Heart right ventricle (tissue), 16 donors: Measurements from ENCODE around the gene TSSK2. TPM values are rescaled to one million over a fixed set of nuclear protein-coding genes. Genes with fewer than 3 reads are reported as not detected.

Experiments used
- ATAC-seq, 8 donors: fragments of 200-7000 bp; cut with Tn5 transposase; one replicate each; pipeline ENCODE4 v1.9.1; 2020; ENCODE audit warnings: mild to moderate bottlenecking in 8 of 8, moderate library complexity in 8 of 8, moderate number of reproducible peaks in 1 of 8
- DNase-seq, 2 donors: peaks; one replicate each; pipeline ENCODE4 v3.0.0-alpha.2; 2020
- H3K27ac ChIP-seq, 10 donors: fragments of 200-600 bp; sonication (generic) in 2 of 10; one replicate each; pipeline versions ENCODE4 v1.5.0 to v1.8.0; 2020 to 2022; ENCODE audit warnings: mild to moderate bottlenecking in 3 of 10
- H3K27me3 ChIP-seq, 7 donors: fragments of 200-600 bp; one replicate each; pipeline ENCODE4 v1.8.0; 2021 to 2022; ENCODE audit warnings: mild to moderate bottlenecking in 2 of 7
- H3K36me3 ChIP-seq, 9 donors: fragments of 200-600 bp; sonication (generic) in 1 of 9; one replicate each; pipeline versions ENCODE4 v1.5.0 to v1.8.0; 2020 to 2022; ENCODE audit warnings: mild to moderate bottlenecking in 2 of 9
- H3K4me1 ChIP-seq, 9 donors: fragments of 200-600 bp; sonication (generic) in 1 of 9; one replicate each; pipeline versions ENCODE4 v1.5.0 to v1.8.0; 2020 to 2022; ENCODE audit warnings: mild to moderate bottlenecking in 4 of 9
- H3K4me3 ChIP-seq, 10 donors: fragments of 200-600 bp; sonication (generic) in 2 of 10; one replicate each; pipeline versions ENCODE4 v1.5.0 to v1.8.0; 2020 to 2022; ENCODE audit warnings: mild to moderate bottlenecking in 7 of 10, moderate library complexity in 2 of 10
- H3K9me3 ChIP-seq, 11 donors: fragments of 200-600 bp in 10 of 11; sonication (generic) in 2 of 11; one replicate each; pipeline versions ENCODE4 v1.5.0 to v1.8.0; 2013 to 2022; ENCODE audit warnings: mild to moderate bottlenecking in 2 of 11, control low read depth in 1 of 11, moderate library complexity in 1 of 11
- CTCF ChIP-seq, 9 donors: fragments of 200-600 bp; sonication (generic) in 2 of 9; IDR thresholded peaks; one replicate each; pipeline versions ENCODE4 v1.5.0 to v1.8.0; 2021 to 2022; ENCODE audit warnings: antibody characterized with exemption in 9 of 9, mild to moderate bottlenecking in 5 of 9, moderate library complexity in 1 of 9
- WGBS, 2 donors: extraction: QIAGEN DNeasy Blood & Tissue Kit; methylation state at CpG; one replicate each; pipeline ENCODE4 v1.1.7; 2013; ENCODE audit warnings: inconsistent platforms in 1 of 2; 5-methylcytosine and 5-hydroxymethylcytosine counted together
- intact Hi-C, 10 donors: fragments of 100-400 bp; cut with DNase I; formaldehyde crosslinking; loops; one replicate each; pipeline versions ENCODE4 v1.11.1 to v1.14.2; 2022
- polyA plus RNA-seq, 2 donors: library from polyadenylated mRNA; stranded (reverse); fragments of 200-250 nt; gene quantifications; one replicate each; pipeline ENCODE4 v1.2.3, GENCODE V29; 2013
- total RNA-seq, 10 donors: library from RNA; stranded (reverse); fragmentation: NEBNext Ultra II Directional in 3 of 10; extraction: Animal tissue kit (Norgen Biotek cat#: 25700) in 3 of 10; gene quantifications; one replicate each; pipeline versions ENCODE4 v1.2.1 to v1.2.4, GENCODE V29; 2021 to 2023
- donor health status: Arrhythmogenic right ventricular cardiomyopathy.
- donor health status: ischemic (EF 13 %, LVEDD 7.1; RV severe dilation, severe dysfunction).
- donor health status: healthy with polysubstance abuse.
- donor health status: DM: no; HTN: yes; CAD: no.
- donor health status: DM: no; HTN: no; CAD: no.
- donor health status: ischemic (EF 25% LVEDD 6.9; RV normal size, moderate dysfunction).
- donor health status: ischemic (EF 25% LVEDD 5.7; RV mildly dilated, moderate dysfunction).
- donor health status: healthy.
- donor health status: DM: yes; HTN: yes; CAD: no.
- donor health status: Ischemic cardiomyopathy.
- donor health status: ischemic (EF 35%, LVEDD 5.7; RV mildly dilated, moderate dysfunction).
- donor health status: nonischemic (EF 11% LVEDD 7.7; RV severe dilation, severe dysfunction).
- donor health status: DM: yes; HTN: yes; CAD: no.
- donor health status: PGD.
- donor health status: ischemic (EF 29% LVEDD 5.4; RV normal size, mild dysfunction).
- donor health status: nonischemic (EF 23%, LVEDD 6.1; RV moderate dilation, normal function).

Gene TSSK2
- total and polyA plus RNA-seq, 12 donors = 0.14 to 0.37 (median 0.19) TPM; not detected in 9

GRCh38 chr22:19085233-19085718, 45.8 kb upstream of the TSSK2 start:
- Histone ChIP-seq H3K4me3 (no peak overlapping the region), H3K27ac (peak overlapping the region in 6 of 10 donors; percentile 18 to 88 (median 42))
- ATAC-seq = peak in 4 of 8 donors; percentile 7 to 38 (median 23)

GRCh38 chr22:19086417-19086816, 44.7 kb upstream of the TSSK2 start:
- ATAC-seq = peak in 2 of 8 donors; percentile 18 to 28

More at GRCh38 chr22:19085233-19085718, 45.8 kb upstream of the TSSK2 start:
- Histone ChIP-seq H3K4me1 (peaks cover 4 to 39% (median 16%) of the 10 kb centered on the region in 9 donors), H3K27me3 (no peaks in the 10 kb centered on the region), H3K36me3 (peaks cover 0 to 52% (median 13%) of the 10 kb centered on the region in 9 donors), H3K9me3 (no peaks in the 10 kb centered on the region)
- peak in 5 of 9 donors; percentile 16 to 47 (median 35) for TF ChIP-seq CTCF (IDR thresholded peaks at IDR 0.05)
- intact Hi-C loops = no loop called here
- no peak for DNase-seq
- 16 to 41% methylated on average over 1 of the region's 1 CpG for WGBS, 2 donors

DNA sequence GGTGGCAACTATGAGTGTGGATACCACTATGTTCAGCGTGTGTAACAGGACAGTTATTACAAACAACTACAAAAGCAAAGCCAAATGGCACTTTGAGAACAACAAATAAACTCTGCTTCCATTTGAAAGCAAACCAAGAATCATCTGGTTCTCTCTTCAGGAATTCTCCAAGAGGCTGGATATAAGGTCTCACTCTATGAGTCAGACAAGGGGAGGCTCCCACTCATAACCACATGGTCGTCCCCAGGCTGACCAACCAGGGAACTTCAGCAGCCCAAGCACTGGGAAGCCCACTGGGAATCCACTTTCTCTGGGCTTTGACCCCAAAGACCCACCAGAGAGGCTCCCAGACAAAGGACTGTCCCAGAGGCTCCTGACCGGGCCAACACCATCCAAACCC, 44.2 kb upstream of the TSSK2 start:
- no peak for TF ChIP-seq CTCF (IDR thresholded peaks at IDR 0.05)
- no peak overlapping the region for H3K4me3 ChIP-seq
- intact Hi-C loops = no loop called here
- H3K9me3 ChIP-seq = no peaks in the 10 kb centered on the region
- DNase-seq (no peak), ATAC-seq (peak in 2 of 8 donors; percentile 18 to 39)
- WGBS, 2 donors = 86 to 93% methylated on average over 3 of the region's 3 CpGs
- H3K27me3 ChIP-seq = no peaks in the 10 kb centered on the region
- H3K36me3 ChIP-seq = peaks cover 0 to 44% (median 13%) of the 10 kb centered on the region in 9 donors
- peak overlapping the region in 1 of 10 donors; percentile 88 for H3K27ac ChIP-seq
- peaks cover 4 to 39% (median 16%) of the 10 kb centered on the region in 9 donors for H3K4me1 ChIP-seq

More at GRCh38 chr22:19086417-19086816, 44.7 kb upstream of the TSSK2 start:
- Histone ChIP-seq H3K36me3 (peaks cover 0 to 44% (median 13%) of the 10 kb centered on the region in 9 donors), H3K4me3 (no peak overlapping the region), H3K9me3 (no peaks in the 10 kb centered on the region), H3K27ac (peak overlapping the region in 5 of 10 donors; percentile 30 to 88 (median 46)), H3K4me1 (peaks cover 4 to 39% (median 16%) of the 10 kb centered on the region in 9 donors), H3K27me3 (no peaks in the 10 kb centered on the region)
- intact Hi-C loops = no loop called here
- TF ChIP-seq CTCF (IDR thresholded peaks at IDR 0.05) = no peak
- DNase-seq = no peak
- WGBS, 2 donors = 89 to 95% methylated on average over 6 of the region's 6 CpGs

DNA sequence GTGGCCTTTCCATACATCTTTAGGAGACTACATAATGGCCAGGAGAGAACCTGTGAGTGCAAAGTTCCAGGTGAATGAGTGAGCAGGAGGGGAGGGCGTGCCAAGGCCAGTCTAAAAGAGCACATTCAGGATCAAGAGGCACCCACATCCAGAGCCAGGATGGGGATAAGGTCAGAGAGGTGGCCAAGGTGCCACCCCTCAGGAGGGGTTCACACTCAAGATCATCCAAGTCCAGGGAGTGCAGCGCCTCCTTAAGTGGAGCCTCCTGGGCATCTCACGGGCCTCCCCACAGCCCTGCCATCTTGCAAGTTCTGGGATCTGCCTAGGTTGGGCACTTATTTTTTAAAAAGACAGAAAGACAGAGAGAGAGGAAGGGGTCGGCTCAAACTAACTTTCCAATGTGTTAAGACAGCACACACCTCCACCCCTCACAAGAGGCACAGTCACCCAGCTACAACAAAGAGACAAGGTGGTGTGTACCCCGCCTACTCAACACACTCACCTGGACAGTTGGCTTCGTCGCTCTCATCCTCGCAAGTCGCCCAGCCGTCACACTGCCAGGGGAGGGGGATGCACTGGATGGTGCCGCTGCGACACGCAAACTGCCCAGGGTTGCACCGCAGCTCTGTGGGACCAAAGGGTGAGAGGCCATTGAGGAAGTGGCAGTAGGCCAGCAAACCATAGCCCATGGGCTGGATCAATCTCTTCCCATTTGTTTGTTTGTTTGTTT, 42.1 kb upstream of the TSSK2 start:
- Histone ChIP-seq H3K27ac (no peak overlapping the region), H3K9me3 (no peaks in the 10 kb centered on the region), H3K4me3 (no peak overlapping the region), H3K4me1 (peaks cover 4 to 47% (median 16%) of the 10 kb centered on the region in 9 donors), H3K27me3 (no peaks in the 10 kb centered on the region), H3K36me3 (peaks cover 0 to 37% (median 12%) of the 10 kb centered on the region in 9 donors)
- ATAC-seq (no peak), DNase-seq (no peak)
- intact Hi-C loops = no loop called here
- WGBS, 2 donors = 96 to 98% methylated on average over 14 of the region's 14 CpGs
- TF ChIP-seq CTCF (IDR thresholded peaks at IDR 0.05) = no peak
